SK-N-SH (cell line): ENCODE data around the gene CYB561A3. TPM values are rescaled to one million over a fixed set of nuclear protein-coding genes. Genes with fewer than 3 reads are reported as not detected.

Experiments used
- CTCF ChIA-PET: fragments of 300-600, 350-600 bp; formaldehyde crosslinking; extraction: SDS; loops from one replicate; lab custom pipeline; 2021; lab: Yijun Ruan, JAX
- POLR2A ChIA-PET: fragments of 350-600 bp; sonication (Branson Sonifier 250); formaldehyde crosslinking; extraction: SDS; loops from one replicate; lab custom pipeline; 2020; ENCODE audit warnings: antibody characterized with exemption, inconsistent platforms; lab: Yijun Ruan, JAX
- DNase-seq: peaks from one replicate; pipeline ENCODE4 v3.0.0; 2012
- H2AFZ ChIP-seq: fragments of 200-600 bp; sonication (generic); 2 replicates; pipeline ENCODE4 v1.8.1; 2016; ENCODE audit warnings: antibody characterized with exemption, mild to moderate bottlenecking, low read depth
- H3F3A ChIP-seq: fragments of 200-600 bp; sonication (generic); replicated peaks from 2 replicates; pipeline ENCODE3; 2016; ENCODE audit warnings: antibody characterized with exemption, mild to moderate bottlenecking; ENCODE audit not compliant: insufficient read depth
- H3K27ac ChIP-seq, 2 experiments: fragments of 200-500 bp in 1 of 2; fragments of 200-600 bp in 1 of 2; sonication (Bioruptor generic) in 1 of 2; sonication (generic), shearing (Covaris generic) in 1 of 2; 2 replicates each; pipeline versions ENCODE4 v1.5.1 to v1.6.1; 2014 to 2016; ENCODE audit warnings: low read depth in 2 of 2, inconsistent platforms in 1 of 2, low read length in 1 of 2, mild to moderate bottlenecking in 1 of 2, mixed read lengths in 1 of 2
- H3K27me3 ChIP-seq: fragments of 200-600 bp; sonication (generic), shearing (Covaris generic); 2 replicates; pipeline ENCODE4 v1.6.1; 2016; ENCODE audit warnings: mixed run types; ENCODE audit not compliant: insufficient read depth
- H3K36me3 ChIP-seq, 2 experiments: fragments of 200-500 bp in 1 of 2; fragments of 200-600 bp in 1 of 2; sonication (Bioruptor generic) in 1 of 2; sonication (generic) in 1 of 2; replicated peaks in 1 of 2; 2 replicates each; pipeline versions ENCODE3 to v1.5.1; 2014 to 2016; ENCODE audit warnings: low read length in 1 of 2, mild to moderate bottlenecking in 1 of 2; ENCODE audit not compliant: insufficient read depth in 2 of 2, control insufficient read depth in 1 of 2
- H3K4me1 ChIP-seq, 2 experiments: fragments of 200-500 bp in 1 of 2; fragments of 200-600 bp in 1 of 2; sonication (Bioruptor generic) in 1 of 2; sonication (generic), shearing (Covaris generic) in 1 of 2; 2 replicates each; pipeline versions ENCODE4 v1.5.1 to v1.6.1; 2014 to 2016; ENCODE audit warnings: low read depth in 1 of 2, low read length in 1 of 2, mixed run types in 1 of 2; ENCODE audit not compliant: insufficient read depth in 2 of 2, control insufficient read depth in 1 of 2
- H3K4me2 ChIP-seq: fragments of 200-600 bp; sonication (generic), shearing (Covaris generic); 2 replicates; pipeline ENCODE4 v1.6.1; 2017; ENCODE audit warnings: mixed run types
- H3K4me3 ChIP-seq, 2 experiments: fragments of 200-500 bp in 1 of 2; fragments of 200-600 bp in 1 of 2; sonication (Bioruptor generic) in 1 of 2; sonication (generic), shearing (Covaris generic) in 1 of 2; 2 replicates each; pipeline versions ENCODE4 v1.5.1 to v1.8.1; 2014 to 2016; ENCODE audit warnings: low read depth in 2 of 2, inconsistent platforms in 1 of 2, low read length in 1 of 2, mild to moderate bottlenecking in 1 of 2, mixed read lengths in 1 of 2, moderate library complexity in 1 of 2
- H3K79me2 ChIP-seq: fragments of 200-600 bp; sonication (generic); 2 replicates; pipeline ENCODE4 v1.8.1; 2017; ENCODE audit warnings: mild to moderate bottlenecking; ENCODE audit not compliant: insufficient read depth
- H3K9ac ChIP-seq: fragments of 200-600 bp; sonication (generic); 2 replicates; pipeline ENCODE4 v1.6.1; 2017; ENCODE audit warnings: mixed run types
- H3K9me2 ChIP-seq: fragments of 200-600 bp; sonication (generic); 2 replicates; pipeline ENCODE4 v1.6.1; 2017; ENCODE audit warnings: mixed run types
- H3K9me3 ChIP-seq: fragments of 200-600 bp; sonication (generic); 2 replicates; pipeline ENCODE4 v1.6.1; 2017; ENCODE audit warnings: mixed run types, mild to moderate bottlenecking, moderate library complexity
- H4K20me1 ChIP-seq: fragments of 200-600 bp; sonication (generic); 2 replicates; pipeline ENCODE4 v1.6.1; 2017; ENCODE audit warnings: mild to moderate bottlenecking, mixed run types; ENCODE audit not compliant: insufficient read depth
- CHD2 ChIP-seq: fragments of 150-350 bp; IDR thresholded peaks from 2 replicates; pipeline ENCODE4 v1.6.1; 2018; ENCODE audit warnings: low read length; ENCODE audit not compliant: partially characterized antibody
- EP300 ChIP-seq, 2 experiments: IDR thresholded peaks; 2 replicates each; pipeline versions ENCODE4 v1.4.0 to v1.6.1; 2012; ENCODE audit warnings: borderline replicate concordance in 1 of 2, low read depth in 1 of 2, low read length in 1 of 2
- GABPA ChIP-seq: IDR thresholded peaks from 2 replicates; pipeline ENCODE4 v1.4.0; 2012; ENCODE audit warnings: low read depth, mild to moderate bottlenecking
- NFIC ChIP-seq: IDR thresholded peaks from 2 replicates; pipeline ENCODE4 v1.4.0; 2012; ENCODE audit warnings: borderline replicate concordance
- RXRA ChIP-seq: IDR thresholded peaks from 2 replicates; pipeline ENCODE4 v1.4.0; 2012; ENCODE audit warnings: low read depth, mild to moderate bottlenecking, borderline replicate concordance
- SIN3A ChIP-seq: IDR thresholded peaks from 2 replicates; pipeline ENCODE4 v1.6.1; 2012; ENCODE audit warnings: low read depth, mild to moderate bottlenecking, low read length, moderate library complexity, borderline replicate concordance
- TAF1 ChIP-seq: IDR thresholded peaks from 2 replicates; pipeline ENCODE4 v1.6.1; 2012; ENCODE audit warnings: low read depth, mild to moderate bottlenecking, low read length, moderate library complexity, borderline replicate concordance
- YY1 ChIP-seq: IDR thresholded peaks from 2 replicates; pipeline ENCODE4 v1.4.0; 2012; ENCODE audit warnings: low read depth, mild to moderate bottlenecking
- WGBS: methylation state at CpG from one replicate; pipeline ENCODE4 v1.1.6; 2017; ENCODE audit warnings: low lambda C conversion rate; 5-methylcytosine and 5-hydroxymethylcytosine counted together
- polyA plus RNA-seq, 3 experiments: library from polyadenylated mRNA; depleted of rRNA; stranded (reverse); fragments of >200 nt; gene quantifications; 2 replicates each; pipeline ENCODE4 v1.2.3, GENCODE V29; 2012
- TF ChIP-seq, protein P1 (sequence below): fragments of 200-600 bp; sonication (generic); IDR thresholded peaks from 2 replicates; pipeline ENCODE4 v1.6.1; 2017; ENCODE audit warnings: antibody characterized with exemption, mild to moderate bottlenecking, moderate library complexity
- TF ChIP-seq, protein P2 (sequence below): IDR thresholded peaks from 2 replicates; pipeline ENCODE4 v1.6.1; 2012; ENCODE audit warnings: mild to moderate bottlenecking, low read depth, low read length, moderate library complexity
- TF ChIP-seq, protein P3 (sequence below): IDR thresholded peaks from 2 replicates; pipeline ENCODE4 v1.4.0; 2012; ENCODE audit warnings: low read depth
- TF ChIP-seq, protein P4 (sequence below): fragments of 150-350 bp; IDR thresholded peaks from 2 replicates; pipeline ENCODE4 v1.6.1; 2017; ENCODE audit warnings: antibody characterized with exemption, low read length, low read depth, borderline replicate concordance
- TF ChIP-seq, protein P5 (sequence below): IDR thresholded peaks from 2 replicates; pipeline ENCODE4 v1.4.0; 2012; ENCODE audit warnings: low read depth, borderline replicate concordance

CYB561A3 gene
- polyA plus RNA-seq, 1 of the 3 experiments (the other 2 are of a cell fraction), result 76.4 TPM

DNA sequence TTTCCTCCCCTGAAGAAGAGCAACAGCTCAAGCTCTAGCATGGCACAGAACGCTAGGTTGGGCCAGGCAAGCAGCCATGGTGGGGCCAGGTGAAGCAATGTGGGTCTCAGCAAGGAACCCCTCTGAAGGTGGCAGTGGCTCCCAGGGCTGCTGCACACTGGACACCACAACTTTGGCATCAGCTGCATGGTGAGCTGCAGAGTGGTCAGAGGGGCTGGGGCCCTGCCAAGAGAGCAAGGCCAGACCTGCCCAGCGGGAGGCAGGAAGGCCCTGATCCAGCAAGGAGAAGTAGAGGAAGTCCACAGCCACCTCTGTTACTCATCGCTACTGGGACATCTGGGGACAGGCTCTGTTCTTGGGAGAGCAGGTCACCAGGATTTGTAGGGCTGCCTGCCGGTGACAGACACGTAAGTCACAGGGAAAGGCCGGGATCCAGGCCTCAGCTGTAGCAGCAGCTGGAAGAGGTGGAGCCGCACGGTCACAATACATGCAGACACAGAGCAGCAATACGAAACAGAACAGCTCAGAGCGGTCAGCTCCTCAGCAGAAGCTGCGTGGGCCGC lies 12.4 kb downstream of the CYB561A3 start:
- no peaks in the 10 kb centered on the region for H3K9me3 ChIP-seq
- peaks cover 0 to 29% of the 10 kb centered on the region in 2 experiments; a peak in 1 of 4 replicates for H3K4me1 ChIP-seq
- H4K20me1 ChIP-seq, result no peaks in the 10 kb centered on the region
- H3K27ac ChIP-seq, result peak overlapping the region in 1 of 2 experiments; percentile 13; a peak in 1 of 4 replicates
- no peaks in the 10 kb centered on the region for H3F3A ChIP-seq
- POLR2A ChIA-PET, result interaction anchor here (1.7 to 2.6 kb wide), 2 partner anchors 13 kb away, joined by 4 to 16 read pairs; partner anchors contain the start of genes CYB561A3 and TMEM138
- H3K4me2 ChIP-seq, result no peak overlapping the region
- no peak for DNase-seq
- TF ChIP-seq, protein P1, sequence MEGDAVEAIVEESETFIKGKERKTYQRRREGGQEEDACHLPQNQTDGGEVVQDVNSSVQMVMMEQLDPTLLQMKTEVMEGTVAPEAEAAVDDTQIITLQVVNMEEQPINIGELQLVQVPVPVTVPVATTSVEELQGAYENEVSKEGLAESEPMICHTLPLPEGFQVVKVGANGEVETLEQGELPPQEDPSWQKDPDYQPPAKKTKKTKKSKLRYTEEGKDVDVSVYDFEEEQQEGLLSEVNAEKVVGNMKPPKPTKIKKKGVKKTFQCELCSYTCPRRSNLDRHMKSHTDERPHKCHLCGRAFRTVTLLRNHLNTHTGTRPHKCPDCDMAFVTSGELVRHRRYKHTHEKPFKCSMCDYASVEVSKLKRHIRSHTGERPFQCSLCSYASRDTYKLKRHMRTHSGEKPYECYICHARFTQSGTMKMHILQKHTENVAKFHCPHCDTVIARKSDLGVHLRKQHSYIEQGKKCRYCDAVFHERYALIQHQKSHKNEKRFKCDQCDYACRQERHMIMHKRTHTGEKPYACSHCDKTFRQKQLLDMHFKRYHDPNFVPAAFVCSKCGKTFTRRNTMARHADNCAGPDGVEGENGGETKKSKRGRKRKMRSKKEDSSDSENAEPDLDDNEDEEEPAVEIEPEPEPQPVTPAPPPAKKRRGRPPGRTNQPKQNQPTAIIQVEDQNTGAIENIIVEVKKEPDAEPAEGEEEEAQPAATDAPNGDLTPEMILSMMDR, result no peak
- no peak for TF ChIP-seq SIN3A
- TF ChIP-seq, protein P2, sequence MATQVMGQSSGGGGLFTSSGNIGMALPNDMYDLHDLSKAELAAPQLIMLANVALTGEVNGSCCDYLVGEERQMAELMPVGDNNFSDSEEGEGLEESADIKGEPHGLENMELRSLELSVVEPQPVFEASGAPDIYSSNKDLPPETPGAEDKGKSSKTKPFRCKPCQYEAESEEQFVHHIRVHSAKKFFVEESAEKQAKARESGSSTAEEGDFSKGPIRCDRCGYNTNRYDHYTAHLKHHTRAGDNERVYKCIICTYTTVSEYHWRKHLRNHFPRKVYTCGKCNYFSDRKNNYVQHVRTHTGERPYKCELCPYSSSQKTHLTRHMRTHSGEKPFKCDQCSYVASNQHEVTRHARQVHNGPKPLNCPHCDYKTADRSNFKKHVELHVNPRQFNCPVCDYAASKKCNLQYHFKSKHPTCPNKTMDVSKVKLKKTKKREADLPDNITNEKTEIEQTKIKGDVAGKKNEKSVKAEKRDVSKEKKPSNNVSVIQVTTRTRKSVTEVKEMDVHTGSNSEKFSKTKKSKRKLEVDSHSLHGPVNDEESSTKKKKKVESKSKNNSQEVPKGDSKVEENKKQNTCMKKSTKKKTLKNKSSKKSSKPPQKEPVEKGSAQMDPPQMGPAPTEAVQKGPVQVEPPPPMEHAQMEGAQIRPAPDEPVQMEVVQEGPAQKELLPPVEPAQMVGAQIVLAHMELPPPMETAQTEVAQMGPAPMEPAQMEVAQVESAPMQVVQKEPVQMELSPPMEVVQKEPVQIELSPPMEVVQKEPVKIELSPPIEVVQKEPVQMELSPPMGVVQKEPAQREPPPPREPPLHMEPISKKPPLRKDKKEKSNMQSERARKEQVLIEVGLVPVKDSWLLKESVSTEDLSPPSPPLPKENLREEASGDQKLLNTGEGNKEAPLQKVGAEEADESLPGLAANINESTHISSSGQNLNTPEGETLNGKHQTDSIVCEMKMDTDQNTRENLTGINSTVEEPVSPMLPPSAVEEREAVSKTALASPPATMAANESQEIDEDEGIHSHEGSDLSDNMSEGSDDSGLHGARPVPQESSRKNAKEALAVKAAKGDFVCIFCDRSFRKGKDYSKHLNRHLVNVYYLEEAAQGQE, result no peak
- TF ChIP-seq, protein P3, sequence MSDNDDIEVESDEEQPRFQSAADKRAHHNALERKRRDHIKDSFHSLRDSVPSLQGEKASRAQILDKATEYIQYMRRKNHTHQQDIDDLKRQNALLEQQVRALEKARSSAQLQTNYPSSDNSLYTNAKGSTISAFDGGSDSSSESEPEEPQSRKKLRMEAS, result no peak
- TF ChIP-seq RXRA, result no peak
- TF ChIP-seq, protein P4, sequence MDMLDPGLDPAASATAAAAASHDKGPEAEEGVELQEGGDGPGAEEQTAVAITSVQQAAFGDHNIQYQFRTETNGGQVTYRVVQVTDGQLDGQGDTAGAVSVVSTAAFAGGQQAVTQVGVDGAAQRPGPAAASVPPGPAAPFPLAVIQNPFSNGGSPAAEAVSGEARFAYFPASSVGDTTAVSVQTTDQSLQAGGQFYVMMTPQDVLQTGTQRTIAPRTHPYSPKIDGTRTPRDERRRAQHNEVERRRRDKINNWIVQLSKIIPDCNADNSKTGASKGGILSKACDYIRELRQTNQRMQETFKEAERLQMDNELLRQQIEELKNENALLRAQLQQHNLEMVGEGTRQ, result no peak
- TF ChIP-seq NFIC, result no peak
- no peak for TF ChIP-seq EP300 (IDR thresholded peaks at IDR 0.05; ENCODE audit: borderline replicate concordance in 1 of 2, low read depth in 1 of 2, low read length in 1 of 2)
- TF ChIP-seq, protein P5, sequence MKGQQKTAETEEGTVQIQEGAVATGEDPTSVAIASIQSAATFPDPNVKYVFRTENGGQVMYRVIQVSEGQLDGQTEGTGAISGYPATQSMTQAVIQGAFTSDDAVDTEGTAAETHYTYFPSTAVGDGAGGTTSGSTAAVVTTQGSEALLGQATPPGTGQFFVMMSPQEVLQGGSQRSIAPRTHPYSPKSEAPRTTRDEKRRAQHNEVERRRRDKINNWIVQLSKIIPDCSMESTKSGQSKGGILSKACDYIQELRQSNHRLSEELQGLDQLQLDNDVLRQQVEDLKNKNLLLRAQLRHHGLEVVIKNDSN, result no peak
- TF ChIP-seq YY1, result no peak
- no peak for TF ChIP-seq CHD2
- no peak for TF ChIP-seq GABPA
- no peak for TF ChIP-seq TAF1
- no peaks in the 10 kb centered on the region for H3K27me3 ChIP-seq
- CTCF ChIA-PET, result interaction anchor here (1.5 to 2.8 kb wide), 3 partner anchors 13 to 86 kb away, joined by 4 to 20 read pairs (median 8); no protein-coding TSS in a partner anchor
- 98% methylated on average over 7 of the region's 12 CpGs for WGBS
- no peak overlapping the region for H2AFZ ChIP-seq
- H3K79me2 ChIP-seq, result no peaks in the 10 kb centered on the region
- H3K9ac ChIP-seq, result no peak overlapping the region
- no peaks in the 10 kb centered on the region for H3K9me2 ChIP-seq
- H3K4me3 ChIP-seq, result no peak overlapping the region
- H3K36me3 ChIP-seq, result peaks cover 0 to 43% of the 10 kb centered on the region in 2 experiments
